ENCODE data around the gene GINS2. TPM values are rescaled to one million over a fixed set of nuclear protein-coding genes. Genes with fewer than 3 reads are reported as not detected.
A peak's percentile ranks its signal among the peaks of the same experiment; 100 is the strongest.

Gene GINS2
- total RNA-seq, 4 donors from 2014 or later: 1.8 to 2.5 (median 1.9) TPM; not detected in 1

DNA sequence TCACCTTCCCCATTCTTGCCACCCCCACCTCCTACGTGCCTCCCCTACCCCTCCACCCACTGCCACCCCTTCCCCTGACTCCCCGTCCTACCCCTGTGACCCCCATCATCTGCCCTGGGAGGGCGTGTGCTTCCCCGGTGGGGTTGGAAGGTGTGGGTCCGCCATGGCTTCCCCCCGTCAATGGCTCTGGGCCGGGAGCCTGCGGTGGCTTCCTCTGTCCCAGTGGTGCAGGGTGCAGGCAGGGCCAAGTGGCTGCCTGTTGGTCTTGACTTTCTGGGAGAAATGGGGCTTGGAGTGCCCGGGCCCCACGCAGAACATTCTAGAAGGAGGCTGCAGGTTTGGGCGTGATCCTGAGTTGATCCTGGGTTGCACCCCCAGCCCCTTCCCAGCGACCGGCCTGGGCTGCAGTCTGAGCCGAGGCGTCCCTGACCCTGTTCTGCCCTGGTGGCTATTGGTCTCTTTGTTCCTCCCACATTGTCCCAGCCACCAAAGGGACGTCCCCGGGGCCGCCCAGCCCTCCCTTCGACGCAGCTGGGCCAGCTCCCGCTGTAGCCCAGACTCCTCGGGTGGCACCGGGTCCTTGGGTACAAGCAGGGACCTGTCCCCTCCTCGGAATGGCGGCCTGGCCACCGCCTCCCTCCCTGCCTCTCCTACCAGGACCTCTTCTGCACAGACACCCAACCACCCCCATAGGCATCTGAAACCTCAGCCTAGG, 49.9 kb downstream of the GINS2 start:
- DNase-seq (ENCODE audit: low spot score in 2 of 2): no peak
- Histone ChIP-seq H3K27ac (peak overlapping the region; percentile 43), H3K4me3 (no peak overlapping the region), H3K9me3 (no peaks in the 10 kb centered on the region), H3K36me3 (peaks cover 10% of the 10 kb centered on the region), H3K4me1 (peaks cover 76% of the 10 kb centered on the region), H3K27me3 (no peaks in the 10 kb centered on the region)
- TF ChIP-seq POLR2AphosphoS5 (IDR thresholded peaks at IDR 0.05): no peak
- TF ChIP-seq CTCF (IDR thresholded peaks at IDR 0.05): no peak
- WGBS: 68% methylated on average over 24 of the region's 26 CpGs

- H3K4me1 ChIP-seq: peaks cover 76% of the 10 kb centered on the region
- no peak overlapping the region for H3K27ac ChIP-seq
- no peak overlapping the region for H3K4me3 ChIP-seq
- no peak for TF ChIP-seq POLR2A (IDR thresholded peaks at IDR 0.05)
- TF ChIP-seq EP300 (IDR thresholded peaks at IDR 0.05): no peak
- no peak for TF ChIP-seq POLR2AphosphoS5 (IDR thresholded peaks at IDR 0.05)
- TF ChIP-seq CTCF (IDR thresholded peaks at IDR 0.05): no peak
- 81% methylated on average over 25 of the region's 37 CpGs for WGBS
- no peak for DNase-seq (ENCODE audit: low spot score in 2 of 2)
- H3K27me3 ChIP-seq: no peaks in the 10 kb centered on the region
- H3K9me3 ChIP-seq: no peaks in the 10 kb centered on the region
- peaks cover 11% of the 10 kb centered on the region for H3K36me3 ChIP-seq
Measured at GRCh38 chr16:85637808-85638647, 50.7 kb downstream of the GINS2 start.

- Histone ChIP-seq H3K36me3 (peaks cover 11% of the 10 kb centered on the region), H3K4me1 (peaks cover 70% of the 10 kb centered on the region), H3K4me3 (no peak overlapping the region), H3K9me3 (no peaks in the 10 kb centered on the region), H3K27ac (no peak overlapping the region), H3K27me3 (no peaks in the 10 kb centered on the region)
- 90% methylated on average over 35 of the region's 36 CpGs for WGBS
- no peak for DNase-seq (ENCODE audit: low spot score in 2 of 2)
- no peak for TF ChIP-seq CTCF (IDR thresholded peaks at IDR 0.05)
- TF ChIP-seq POLR2A (IDR thresholded peaks at IDR 0.05): no peak
- no peak for TF ChIP-seq EP300 (IDR thresholded peaks at IDR 0.05)
Measured at GRCh38 chr16:85637061-85637807, 51.5 kb downstream of the GINS2 start.

- Histone ChIP-seq H3K36me3 (peaks cover 11% of the 10 kb centered on the region), H3K4me3 (no peak overlapping the region), H3K27me3 (no peaks in the 10 kb centered on the region), H3K4me1 (peaks cover 61% of the 10 kb centered on the region), H3K27ac (no peak overlapping the region), H3K9me3 (no peaks in the 10 kb centered on the region)
- DNase-seq (ENCODE audit: low spot score in 2 of 2): no peak
- TF ChIP-seq EP300 (IDR thresholded peaks at IDR 0.05) (no peak), POLR2A (IDR thresholded peaks at IDR 0.05) (no peak), CTCF (IDR thresholded peaks at IDR 0.05) (no peak), POLR2AphosphoS5 (IDR thresholded peaks at IDR 0.05) (no peak)
- WGBS: 88% methylated on average over 25 of the region's 27 CpGs
Measured at GRCh38 chr16:85636234-85636812, 52.4 kb downstream of the GINS2 start.

Measured in suprapubic skin (tissue), 4 donors.